Panc1 (cell line): ENCODE data around the gene ARL6IP4. TPM values are rescaled to one million over a fixed set of nuclear protein-coding genes. Genes with fewer than 3 reads are reported as not detected.

Source experiments
- ATAC-seq: fragments of 200-7000 bp; cut with Tn5 transposase; 2 replicates; pipeline ENCODE4 v1.9.1; 2020; ENCODE audit warnings: mild to moderate bottlenecking, moderate library complexity
- BruUV-seq: library from RNA; stranded (reverse); fragments of 400-500 nt; replicated peaks from 2 replicates; lab custom pipeline; 2021; lab: Mats Ljungman, UMichigan
- CTCF ChIA-PET: fragments of 300-600 bp; sonication (Branson Sonifier 250); formaldehyde crosslinking; loops from one replicate; lab custom pipeline; 2022; ENCODE audit warnings: antibody characterized with exemption; lab: Charles Lee
- POLR2A ChIA-PET: fragments of 300-600 bp; sonication (Branson Sonifier 250); formaldehyde crosslinking; loops from one replicate; lab custom pipeline; 2022; ENCODE audit warnings: antibody characterized with exemption; lab: Charles Lee
- DNase-seq: peaks from one replicate; pipeline ENCODE4 v3.0.0-alpha.2; 2010; ENCODE audit warnings: low read depth, low spot score
- H3K27ac ChIP-seq: 2 replicates; pipeline ENCODE4 v1.5.1; 2011; ENCODE audit warnings: mild to moderate bottlenecking, low read length, inconsistent platforms
- H3K27me3 ChIP-seq: fragments of 200-500 bp; sonication (Bioruptor generic); 2 replicates; pipeline ENCODE4 v1.6.0; 2014; ENCODE audit warnings: low read length, inconsistent platforms; ENCODE audit not compliant: control insufficient read depth, insufficient read depth
- H3K36me3 ChIP-seq: fragments of 200-500 bp; sonication (Bioruptor generic); 2 replicates; pipeline ENCODE4 v1.5.1; 2014; ENCODE audit warnings: inconsistent platforms, mild to moderate bottlenecking, low read length, moderate library complexity; ENCODE audit not compliant: control insufficient read depth, insufficient read depth
- H3K4me1 ChIP-seq: 2 replicates; pipeline ENCODE4 v1.5.1; 2011; ENCODE audit warnings: inconsistent platforms, mild to moderate bottlenecking, low read length, moderate library complexity; ENCODE audit not compliant: control insufficient read depth, insufficient read depth
- H3K4me3 ChIP-seq, 2 experiments: 2 replicates each; pipeline ENCODE4 v1.5.1; 2011 to 2012; ENCODE audit warnings: low read depth in 2 of 2, low read length in 2 of 2, mild to moderate bottlenecking in 2 of 2, inconsistent platforms in 1 of 2, moderate library complexity in 1 of 2
- H3K9me3 ChIP-seq: fragments of 200-500 bp; sonication (Bioruptor generic); 2 replicates; pipeline ENCODE4 v1.5.1; 2014; ENCODE audit warnings: low read depth, mild to moderate bottlenecking, inconsistent platforms, low read length, moderate library complexity; ENCODE audit not compliant: control insufficient read depth, insufficient read depth
- POLR2AphosphoS5 ChIP-seq: IDR thresholded peaks from 2 replicates; pipeline ENCODE4 v1.6.1; 2012; ENCODE audit warnings: mild to moderate bottlenecking, low read depth, low read length, moderate library complexity
- SIN3A ChIP-seq: IDR thresholded peaks from 2 replicates; pipeline ENCODE4 v1.6.1; 2012; ENCODE audit warnings: low read depth, mild to moderate bottlenecking, low read length, moderate library complexity, borderline replicate concordance; ENCODE audit not compliant: insufficient read depth
- TCF7L2 ChIP-seq: IDR thresholded peaks from 2 replicates; pipeline ENCODE4 v1.6.1; 2011; ENCODE audit warnings: mild to moderate bottlenecking, low read depth, low read length, inconsistent platforms
- in situ Hi-C: cut with HindIII; loops from 2 replicates; pipeline ENCODE4 v1.10.0; 2016; ENCODE audit warnings: low sequenced_read_pairs, low pct_unique_long_range_greater_than_20kb
- intact Hi-C: fragments of 100-400 bp; cut with micrococcal nuclease; formaldehyde crosslinking; loops from one replicate; pipeline ENCODE4 v1.10.0; 2022; ENCODE audit not compliant: unreplicated experiment
- total RNA-seq: library from RNA; stranded (reverse); gene quantifications from one replicate; pipeline ENCODE4 v1.2.1, GENCODE V29; 2021; ENCODE audit not compliant: unreplicated experiment
- TF ChIP-seq, protein P1 (sequence below): fragments of 450-650 bp; IDR thresholded peaks from 2 replicates; pipeline ENCODE4 v1.5.1; 2017; ENCODE audit warnings: mild to moderate bottlenecking
- TF ChIP-seq, protein P2 (sequence below), 2 experiments: IDR thresholded peaks; 2 replicates each; pipeline ENCODE4 v1.6.1; 2011 to 2012; ENCODE audit warnings: low read depth in 2 of 2, control low read depth in 1 of 2, low read length in 1 of 2, mild to moderate bottlenecking in 1 of 2, moderate library complexity in 1 of 2; ENCODE audit not compliant: insufficient read depth in 1 of 2

ARL6IP4 gene
- total RNA-seq, 1 experiment from 2014 or later, result 184 TPM

DNA sequence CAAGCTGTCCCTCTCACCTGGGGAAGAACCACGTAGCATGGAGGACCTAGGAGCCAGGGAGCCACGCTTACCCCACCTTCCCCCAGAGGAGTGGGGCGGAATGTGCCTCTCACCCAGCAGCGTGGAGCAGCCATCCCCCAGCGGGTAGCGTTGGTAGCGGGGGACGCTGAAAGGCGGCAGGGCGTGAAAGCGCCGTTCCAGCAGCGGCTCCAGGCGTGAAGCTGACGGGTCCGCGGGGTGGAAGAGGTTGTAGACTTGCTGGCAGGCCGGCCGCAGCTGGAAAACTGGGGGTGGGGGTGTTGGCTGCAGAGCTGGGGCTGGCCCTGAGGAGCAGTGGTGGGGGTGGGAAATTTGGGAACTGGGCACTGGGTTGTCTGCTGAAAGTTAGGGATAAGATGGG, 11.9 kb downstream of the ARL6IP4 start:
- no peak for DNase-seq
- intact Hi-C loops, result no loop called here
- H3K27ac ChIP-seq, result no peak overlapping the region
- H3K36me3 ChIP-seq, result no peaks in the 10 kb centered on the region
- H3K27me3 ChIP-seq, result no peaks in the 10 kb centered on the region
- TF ChIP-seq, protein P1, sequence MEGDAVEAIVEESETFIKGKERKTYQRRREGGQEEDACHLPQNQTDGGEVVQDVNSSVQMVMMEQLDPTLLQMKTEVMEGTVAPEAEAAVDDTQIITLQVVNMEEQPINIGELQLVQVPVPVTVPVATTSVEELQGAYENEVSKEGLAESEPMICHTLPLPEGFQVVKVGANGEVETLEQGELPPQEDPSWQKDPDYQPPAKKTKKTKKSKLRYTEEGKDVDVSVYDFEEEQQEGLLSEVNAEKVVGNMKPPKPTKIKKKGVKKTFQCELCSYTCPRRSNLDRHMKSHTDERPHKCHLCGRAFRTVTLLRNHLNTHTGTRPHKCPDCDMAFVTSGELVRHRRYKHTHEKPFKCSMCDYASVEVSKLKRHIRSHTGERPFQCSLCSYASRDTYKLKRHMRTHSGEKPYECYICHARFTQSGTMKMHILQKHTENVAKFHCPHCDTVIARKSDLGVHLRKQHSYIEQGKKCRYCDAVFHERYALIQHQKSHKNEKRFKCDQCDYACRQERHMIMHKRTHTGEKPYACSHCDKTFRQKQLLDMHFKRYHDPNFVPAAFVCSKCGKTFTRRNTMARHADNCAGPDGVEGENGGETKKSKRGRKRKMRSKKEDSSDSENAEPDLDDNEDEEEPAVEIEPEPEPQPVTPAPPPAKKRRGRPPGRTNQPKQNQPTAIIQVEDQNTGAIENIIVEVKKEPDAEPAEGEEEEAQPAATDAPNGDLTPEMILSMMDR, result no peak
- no peak for TF ChIP-seq TCF7L2
- no peak for ATAC-seq
- H3K9me3 ChIP-seq, result no peaks in the 10 kb centered on the region
- H3K4me1 ChIP-seq, result no peaks in the 10 kb centered on the region
- ChIA-PET POLR2A (no interaction called here), CTCF (interaction anchor here (0.7 kb wide), 1 partner anchor 246 kb away, joined by 3 read pairs; no protein-coding TSS in a partner anchor)
- no TSS peak for BruUV-seq
- in situ Hi-C loops, result no loop called here
- no peak overlapping the region for H3K4me3 ChIP-seq

DNA sequence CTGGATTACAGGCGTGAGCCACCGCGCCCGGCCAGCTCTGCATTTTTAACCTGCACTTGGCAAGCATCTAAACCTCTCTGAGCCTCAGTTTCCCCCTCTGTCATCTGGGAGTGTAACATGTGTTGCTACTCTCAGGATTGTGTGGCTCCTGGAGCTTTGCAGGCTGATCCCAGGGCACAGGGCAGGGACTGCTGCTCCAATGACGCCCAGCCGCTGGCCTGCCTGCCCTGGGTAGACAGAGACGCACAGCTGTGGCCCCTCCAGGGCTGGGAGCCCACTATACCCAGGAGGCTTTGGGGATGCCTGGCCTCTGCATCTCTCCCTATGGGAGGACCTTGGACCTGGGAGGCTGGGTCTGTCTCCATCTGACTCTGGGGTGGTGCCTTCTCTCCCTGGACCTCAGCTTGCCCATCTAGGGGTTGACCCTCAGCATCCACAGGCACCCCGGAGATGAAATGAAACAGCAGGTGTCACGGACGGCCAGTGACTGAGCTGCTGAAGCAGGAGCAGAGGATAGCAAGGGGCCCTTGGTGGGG, 13.7 kb downstream of the ARL6IP4 start:
- POLR2A ChIA-PET, result no interaction called here
- intact Hi-C loops (no loop called here), in situ Hi-C loops (no loop called here)
- DNase-seq (no peak), ATAC-seq (no peak)
- no TSS peak for BruUV-seq
- TF ChIP-seq, protein P2, sequence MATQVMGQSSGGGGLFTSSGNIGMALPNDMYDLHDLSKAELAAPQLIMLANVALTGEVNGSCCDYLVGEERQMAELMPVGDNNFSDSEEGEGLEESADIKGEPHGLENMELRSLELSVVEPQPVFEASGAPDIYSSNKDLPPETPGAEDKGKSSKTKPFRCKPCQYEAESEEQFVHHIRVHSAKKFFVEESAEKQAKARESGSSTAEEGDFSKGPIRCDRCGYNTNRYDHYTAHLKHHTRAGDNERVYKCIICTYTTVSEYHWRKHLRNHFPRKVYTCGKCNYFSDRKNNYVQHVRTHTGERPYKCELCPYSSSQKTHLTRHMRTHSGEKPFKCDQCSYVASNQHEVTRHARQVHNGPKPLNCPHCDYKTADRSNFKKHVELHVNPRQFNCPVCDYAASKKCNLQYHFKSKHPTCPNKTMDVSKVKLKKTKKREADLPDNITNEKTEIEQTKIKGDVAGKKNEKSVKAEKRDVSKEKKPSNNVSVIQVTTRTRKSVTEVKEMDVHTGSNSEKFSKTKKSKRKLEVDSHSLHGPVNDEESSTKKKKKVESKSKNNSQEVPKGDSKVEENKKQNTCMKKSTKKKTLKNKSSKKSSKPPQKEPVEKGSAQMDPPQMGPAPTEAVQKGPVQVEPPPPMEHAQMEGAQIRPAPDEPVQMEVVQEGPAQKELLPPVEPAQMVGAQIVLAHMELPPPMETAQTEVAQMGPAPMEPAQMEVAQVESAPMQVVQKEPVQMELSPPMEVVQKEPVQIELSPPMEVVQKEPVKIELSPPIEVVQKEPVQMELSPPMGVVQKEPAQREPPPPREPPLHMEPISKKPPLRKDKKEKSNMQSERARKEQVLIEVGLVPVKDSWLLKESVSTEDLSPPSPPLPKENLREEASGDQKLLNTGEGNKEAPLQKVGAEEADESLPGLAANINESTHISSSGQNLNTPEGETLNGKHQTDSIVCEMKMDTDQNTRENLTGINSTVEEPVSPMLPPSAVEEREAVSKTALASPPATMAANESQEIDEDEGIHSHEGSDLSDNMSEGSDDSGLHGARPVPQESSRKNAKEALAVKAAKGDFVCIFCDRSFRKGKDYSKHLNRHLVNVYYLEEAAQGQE (IDR thresholded peaks at IDR 0.05; ENCODE audit: insufficient read depth in 1 of 2, low read depth in 2 of 2, low read length in 1 of 2), result no peak
- no peak for TF ChIP-seq SIN3A
- no peak for TF ChIP-seq TCF7L2
- no peak for TF ChIP-seq POLR2AphosphoS5
- TF ChIP-seq, protein P1, result no peak
- H3K36me3 ChIP-seq, result no peaks in the 10 kb centered on the region
- H3K4me1 ChIP-seq, result no peaks in the 10 kb centered on the region
- no peaks in the 10 kb centered on the region for H3K27me3 ChIP-seq
- no peak overlapping the region for H3K4me3 ChIP-seq
- H3K27ac ChIP-seq, result no peak overlapping the region
- CTCF ChIA-PET, result interaction anchor here (0.5 to 0.6 kb wide), 3 partner anchors 10 to 589 kb away, joined by 3 to 7 read pairs (median 4); no protein-coding TSS in a partner anchor
- no peaks in the 10 kb centered on the region for H3K9me3 ChIP-seq
